ENCODE data around the gene BAG2. TPM values are rescaled to one million over a fixed set of nuclear protein-coding genes. Genes with fewer than 3 reads are reported as not detected.

BAG2 gene
- total RNA-seq, 4 donors from 2014 or later = 6.7 to 15.7 (median 9.8) TPM

- no peak for ATAC-seq
- Histone ChIP-seq H3K27ac (no peak overlapping the region), H3K36me3 (peaks cover 0 to 26% of the 10 kb centered on the region in 2 donors), H3K4me1 (no peaks in the 10 kb centered on the region), H3K4me3 (no peak overlapping the region), H3K27me3 (no peaks in the 10 kb centered on the region), H3K9me3 (no peaks in the 10 kb centered on the region)
- in situ Hi-C loops (cut with MboI; ENCODE audit: low sequenced_read_pairs in 4 of 4) (no loop called here), intact Hi-C loops (cut with DNase I; ENCODE audit: low total_unique reads) (no loop called here)
- TF ChIP-seq, protein P1, sequence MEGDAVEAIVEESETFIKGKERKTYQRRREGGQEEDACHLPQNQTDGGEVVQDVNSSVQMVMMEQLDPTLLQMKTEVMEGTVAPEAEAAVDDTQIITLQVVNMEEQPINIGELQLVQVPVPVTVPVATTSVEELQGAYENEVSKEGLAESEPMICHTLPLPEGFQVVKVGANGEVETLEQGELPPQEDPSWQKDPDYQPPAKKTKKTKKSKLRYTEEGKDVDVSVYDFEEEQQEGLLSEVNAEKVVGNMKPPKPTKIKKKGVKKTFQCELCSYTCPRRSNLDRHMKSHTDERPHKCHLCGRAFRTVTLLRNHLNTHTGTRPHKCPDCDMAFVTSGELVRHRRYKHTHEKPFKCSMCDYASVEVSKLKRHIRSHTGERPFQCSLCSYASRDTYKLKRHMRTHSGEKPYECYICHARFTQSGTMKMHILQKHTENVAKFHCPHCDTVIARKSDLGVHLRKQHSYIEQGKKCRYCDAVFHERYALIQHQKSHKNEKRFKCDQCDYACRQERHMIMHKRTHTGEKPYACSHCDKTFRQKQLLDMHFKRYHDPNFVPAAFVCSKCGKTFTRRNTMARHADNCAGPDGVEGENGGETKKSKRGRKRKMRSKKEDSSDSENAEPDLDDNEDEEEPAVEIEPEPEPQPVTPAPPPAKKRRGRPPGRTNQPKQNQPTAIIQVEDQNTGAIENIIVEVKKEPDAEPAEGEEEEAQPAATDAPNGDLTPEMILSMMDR (IDR thresholded peaks at IDR 0.05 in 4 of 5, conservative IDR thresholded peaks at IDR 0.05 in 1 of 5) = no peak
- no peak for TF ChIP-seq POLR2A (IDR thresholded peaks at IDR 0.05)
- DNase-seq = no peak
These were observed 30.5 kb upstream of the BAG2 start for GRCh38 chr6:57141451-57142177.

DNA sequence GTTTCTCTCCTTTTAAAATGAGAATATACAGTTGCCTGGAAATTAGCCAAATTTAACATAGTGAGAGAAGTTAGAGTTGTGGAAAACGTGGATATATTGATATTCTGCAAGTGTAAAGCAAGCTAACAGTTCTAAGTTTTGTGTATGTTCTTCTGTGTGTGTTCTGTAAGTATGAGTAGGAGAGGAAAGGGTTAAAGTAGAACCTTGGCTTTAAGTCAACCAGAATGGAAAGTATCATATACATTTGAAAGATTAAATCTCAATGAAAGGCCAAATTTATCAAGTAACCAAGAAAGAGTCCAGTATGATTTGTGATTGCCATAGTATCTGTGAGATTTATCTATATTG is 30.0 kb upstream of the BAG2 start:
- Histone ChIP-seq H3K4me1 (no peaks in the 10 kb centered on the region), H3K27me3 (no peaks in the 10 kb centered on the region), H3K9me3 (no peaks in the 10 kb centered on the region), H3K27ac (no peak overlapping the region), H3K4me3 (no peak overlapping the region), H3K36me3 (peaks cover 0 to 21% of the 10 kb centered on the region in 2 donors)
- DNase-seq (no peak), ATAC-seq (no peak)
- intact Hi-C loops (cut with DNase I; ENCODE audit: low total_unique reads) (no loop called here), in situ Hi-C loops (cut with MboI; ENCODE audit: low sequenced_read_pairs in 4 of 4) (no loop called here)
- no peak for TF ChIP-seq POLR2A (IDR thresholded peaks at IDR 0.05)
- TF ChIP-seq, protein P1 (IDR thresholded peaks at IDR 0.05 in 4 of 5, conservative IDR thresholded peaks at IDR 0.05 in 1 of 5) = no peak

GRCh38 chr6:57143690-57144089 is 28.4 kb upstream of the BAG2 start:
- ATAC-seq (no peak), DNase-seq (no peak)
- Histone ChIP-seq H3K27ac (no peak overlapping the region), H3K36me3 (peaks cover 0 to 26% of the 10 kb centered on the region in 2 donors), H3K4me1 (no peaks in the 10 kb centered on the region), H3K4me3 (no peak overlapping the region), H3K27me3 (no peaks in the 10 kb centered on the region), H3K9me3 (no peaks in the 10 kb centered on the region)
- TF ChIP-seq, protein P1 (IDR thresholded peaks at IDR 0.05 in 4 of 5, conservative IDR thresholded peaks at IDR 0.05 in 1 of 5) = no peak
- TF ChIP-seq POLR2A (IDR thresholded peaks at IDR 0.05) = no peak
- intact Hi-C loops (cut with DNase I; ENCODE audit: low total_unique reads) (no loop called here), in situ Hi-C loops (cut with MboI; ENCODE audit: low sequenced_read_pairs in 4 of 4) (no loop called here)

DNA sequence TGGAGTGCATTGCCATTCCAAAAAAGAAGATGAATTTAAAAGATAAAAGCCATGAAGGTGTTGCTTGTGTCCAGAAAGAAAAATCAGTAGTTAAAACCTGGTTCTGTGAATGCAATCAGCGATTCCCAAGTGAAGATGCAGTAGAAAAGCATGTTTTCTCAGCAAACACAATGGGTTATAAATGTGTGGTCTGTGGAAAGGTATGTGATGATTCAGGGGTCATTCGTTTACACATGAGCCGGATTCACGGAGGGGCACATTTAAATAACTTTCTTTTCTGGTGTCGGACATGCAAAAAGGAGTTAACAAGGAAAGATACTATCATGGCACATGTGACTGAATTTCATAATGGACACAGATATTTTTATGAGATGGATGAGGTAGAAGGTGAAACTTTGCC is 24.7 kb upstream of the BAG2 start:
- intact Hi-C loops (cut with DNase I; ENCODE audit: low total_unique reads) = no loop called here
- in situ Hi-C loops (cut with MboI; ENCODE audit: low sequenced_read_pairs in 4 of 4) = no loop called here
- H3K9me3 ChIP-seq = no peaks in the 10 kb centered on the region
- peaks cover 0 to 30% of the 10 kb centered on the region in 2 donors for H3K36me3 ChIP-seq
- no peaks in the 10 kb centered on the region for H3K4me1 ChIP-seq
- ATAC-seq (no peak), DNase-seq (no peak)
- H3K27ac ChIP-seq = no peak overlapping the region
- H3K27me3 ChIP-seq = no peaks in the 10 kb centered on the region
- H3K4me3 ChIP-seq = no peak overlapping the region
- TF ChIP-seq, protein P1 (IDR thresholded peaks at IDR 0.05 in 4 of 5, conservative IDR thresholded peaks at IDR 0.05 in 1 of 5) = no peak
- no peak for TF ChIP-seq POLR2A (IDR thresholded peaks at IDR 0.05)
